H1 (cell line): Measurements from ENCODE around the gene HORMAD2. TPM values are rescaled to one million over a fixed set of nuclear protein-coding genes. Genes with fewer than 3 reads are reported as not detected.
A peak's percentile ranks its signal among the peaks of the same experiment; 100 is the strongest.

Experiments used
- CTCF ChIA-PET: fragments of 300-600 bp; sonication (Branson Sonifier 250); formaldehyde crosslinking; loops from one replicate; lab custom pipeline; 2021; ENCODE audit not compliant: partially characterized antibody; lab: Charles Lee
- POLR2A ChIA-PET: fragments of 300-600 bp; sonication (Branson Sonifier 250); formaldehyde crosslinking; loops from one replicate; lab custom pipeline; 2021; ENCODE audit warnings: inconsistent platforms; ENCODE audit not compliant: partially characterized antibody; lab: Charles Lee
- DNase-seq, 2 experiments: peaks; one replicate each; pipeline versions ENCODE4 v3.0.0 to v3.0.0-alpha.2; 2010 to 2022; ENCODE audit warnings: low spot score in 2 of 2, low read depth in 1 of 2, mixed read lengths in 1 of 2
- FAIRE-seq: peaks from 2 replicates; lab custom pipeline; 2011; peaks lifted over from hg19 to GRCh38; lab: Jason Lieb, UNC
- H2AFZ ChIP-seq: 2 replicates; pipeline ENCODE4 v1.8.1; 2012; ENCODE audit warnings: low read length, inconsistent platforms
- H2AK5ac ChIP-seq: 2 replicates; pipeline ENCODE4 v1.6.1; 2013; ENCODE audit warnings: low read depth, low read length
- H2BK120ac ChIP-seq: replicated peaks from 2 replicates; pipeline ENCODE3; 2013; ENCODE audit warnings: low read depth, low read length, inconsistent platforms
- H2BK12ac ChIP-seq: 2 replicates; pipeline ENCODE4 v1.6.1; 2013; ENCODE audit warnings: low read depth, low read length
- H2BK15ac ChIP-seq: 2 replicates; pipeline ENCODE4 v1.6.1; 2013; ENCODE audit warnings: low read length
- H2BK20ac ChIP-seq: 2 replicates; pipeline ENCODE4 v1.6.1; 2013; ENCODE audit warnings: low read length
- H2BK5ac ChIP-seq: 2 replicates; pipeline ENCODE4 v1.6.1; 2013; ENCODE audit warnings: low read depth, low read length
- H3K14ac ChIP-seq: 2 replicates; pipeline ENCODE4 v1.6.1; 2013; ENCODE audit warnings: inconsistent platforms; ENCODE audit not compliant: insufficient read length
- H3K18ac ChIP-seq: 2 replicates; pipeline ENCODE4 v1.6.1; 2013; ENCODE audit warnings: low read length; ENCODE audit errors: extremely low read depth
- H3K23ac ChIP-seq: 2 replicates; pipeline ENCODE4 v1.6.1; 2013; ENCODE audit warnings: inconsistent platforms; ENCODE audit not compliant: insufficient read length
- H3K23me2 ChIP-seq: 2 replicates; pipeline ENCODE4 v1.6.1; 2013; ENCODE audit warnings: low read depth, low read length
- H3K27ac ChIP-seq: 2 replicates; pipeline ENCODE4 v1.6.1; 2011; ENCODE audit warnings: low read depth, low read length, inconsistent platforms
- H3K27me3 ChIP-seq, 4 experiments: replicated peaks in 1 of 4; 1 replicate in 1 of 4; 2 replicates in 3 of 4; pipeline versions ENCODE4 v1.6.1 to v1.8.1; 2011 to 2013; ENCODE audit warnings: low read length in 3 of 4, mild to moderate bottlenecking in 3 of 4, inconsistent platforms in 2 of 4, mixed read lengths in 2 of 4, moderate library complexity in 1 of 4; ENCODE audit not compliant: control insufficient read depth in 3 of 4, insufficient read depth in 3 of 4; ENCODE audit errors: extremely low read depth in 1 of 4
- H3K36me3 ChIP-seq, 4 experiments: 2 replicates each; pipeline versions ENCODE4 v1.6.1 to v1.8.1; 2011 to 2013; ENCODE audit warnings: mild to moderate bottlenecking in 4 of 4, low read length in 3 of 4, moderate library complexity in 2 of 4, control low read depth in 1 of 4, inconsistent platforms in 1 of 4; ENCODE audit not compliant: insufficient read depth in 4 of 4, control insufficient read depth in 2 of 4
- H3K4ac ChIP-seq: replicated peaks from 2 replicates; pipeline ENCODE3; 2013; ENCODE audit warnings: low read length, low read depth, mixed read lengths, inconsistent platforms; ENCODE audit not compliant: insufficient read length
- H3K4me1 ChIP-seq, 4 experiments: replicated peaks in 1 of 4; 1 replicate in 1 of 4; 2 replicates in 3 of 4; pipeline versions ENCODE4 v1.6.1 to v1.8.1; 2011 to 2013; ENCODE audit warnings: low read length in 3 of 4, inconsistent platforms in 2 of 4, mixed read lengths in 1 of 4; ENCODE audit not compliant: insufficient read depth in 4 of 4, control insufficient read depth in 3 of 4
- H3K4me2 ChIP-seq, 2 experiments: 2 replicates each; pipeline versions ENCODE4 v1.6.1 to v1.8.1; 2011 to 2013; ENCODE audit warnings: low read depth in 2 of 2, low read length in 2 of 2, control low read depth in 1 of 2, inconsistent platforms in 1 of 2, mild to moderate bottlenecking in 1 of 2; ENCODE audit not compliant: insufficient read depth in 1 of 2
- H3K4me3 ChIP-seq, 4 experiments: fragments of 200-600, 300-600 bp in 1 of 4; sonication (generic), shearing (Covaris generic), sonication (Bioruptor Twin) in 1 of 4; 2 replicates each; pipeline versions ENCODE4 v1.5.1 to v1.8.1; 2011 to 2016; ENCODE audit warnings: low read length in 4 of 4, low read depth in 3 of 4, control low read depth in 2 of 4, inconsistent platforms in 2 of 4, mild to moderate bottlenecking in 2 of 4, mixed read lengths in 1 of 4, moderate library complexity in 1 of 4; ENCODE audit not compliant: insufficient read depth in 2 of 4; ENCODE audit errors: extremely low read depth in 1 of 4
- H3K56ac ChIP-seq: replicated peaks from 2 replicates; pipeline ENCODE3; 2013; ENCODE audit warnings: low read depth, mild to moderate bottlenecking, mixed read lengths, low read length, inconsistent platforms; ENCODE audit not compliant: insufficient read length
- H3K79me1 ChIP-seq: 2 replicates; pipeline ENCODE4 v1.6.1; 2013; ENCODE audit warnings: low read depth, low read length, control low read depth
- H3K79me2 ChIP-seq, 2 experiments: 2 replicates each; pipeline versions ENCODE4 v1.6.1 to v1.8.1; 2012 to 2013; ENCODE audit warnings: low read length in 2 of 2, mild to moderate bottlenecking in 2 of 2, inconsistent platforms in 1 of 2; ENCODE audit not compliant: insufficient read depth in 2 of 2, control insufficient read depth in 1 of 2
- H3K9ac ChIP-seq, 4 experiments: replicated peaks in 1 of 4; 1 replicate in 1 of 4; 2 replicates in 3 of 4; pipeline versions ENCODE4 v1.6.1 to v1.8.1; 2011 to 2013; ENCODE audit warnings: low read depth in 3 of 4, low read length in 3 of 4, control low read depth in 2 of 4, mild to moderate bottlenecking in 2 of 4, moderate library complexity in 2 of 4, inconsistent platforms in 1 of 4; ENCODE audit errors: extremely low read depth in 1 of 4
- H3K9me3 ChIP-seq, 2 experiments: 2 replicates each; pipeline versions ENCODE4 v1.6.1 to v1.8.1; 2012 to 2013; ENCODE audit warnings: mild to moderate bottlenecking in 2 of 2, moderate library complexity in 2 of 2, control low read depth in 1 of 2, inconsistent platforms in 1 of 2, low read depth in 1 of 2, low read length in 1 of 2, mixed read lengths in 1 of 2; ENCODE audit not compliant: insufficient read depth in 2 of 2
- H4K20me1 ChIP-seq, 2 experiments: replicated peaks in 1 of 2; 2 replicates each; pipeline versions ENCODE3 to v1.8.1; 2011 to 2013; ENCODE audit warnings: inconsistent platforms in 2 of 2, low read length in 2 of 2, mild to moderate bottlenecking in 1 of 2; ENCODE audit not compliant: insufficient read depth in 2 of 2, control insufficient read depth in 1 of 2
- H4K5ac ChIP-seq: 2 replicates; pipeline ENCODE4 v1.6.1; 2013; ENCODE audit warnings: low read length, low read depth, mixed read lengths, inconsistent platforms; ENCODE audit not compliant: insufficient read length
- H4K8ac ChIP-seq: 2 replicates; pipeline ENCODE4 v1.8.0; 2013; ENCODE audit warnings: mild to moderate bottlenecking, moderate library complexity, low read length, inconsistent platforms; ENCODE audit not compliant: insufficient read depth; ENCODE audit errors: extremely low read depth
- H4K91ac ChIP-seq: replicated peaks from 2 replicates; pipeline ENCODE3; 2013; ENCODE audit warnings: low read length, mixed read lengths, inconsistent platforms; ENCODE audit not compliant: insufficient read length
- JUND ChIP-seq: IDR thresholded peaks from 2 replicates; pipeline ENCODE4 v1.6.1; 2011; ENCODE audit warnings: mild to moderate bottlenecking, improper control_type of control experiment, low read length
- KDM5A ChIP-seq: fragments of 200-600 bp; IDR thresholded peaks from 2 replicates; pipeline ENCODE4 v1.7.1; 2012; ENCODE audit warnings: mild to moderate bottlenecking, low read length, inconsistent platforms, mixed read lengths
- POU5F1 ChIP-seq: IDR thresholded peaks from 2 replicates; pipeline ENCODE4 v1.6.1; 2011; ENCODE audit warnings: low read depth, mild to moderate bottlenecking, low read length, moderate library complexity
- TBP ChIP-seq: IDR thresholded peaks from 2 replicates; pipeline ENCODE4 v1.6.1; 2011; ENCODE audit warnings: low read depth, low read length, improper control_type of control experiment
- ZNF274 ChIP-seq: IDR thresholded peaks from 2 replicates; pipeline ENCODE4 v1.7.0; 2012; ENCODE audit warnings: low read length, borderline replicate concordance; ENCODE audit errors: extremely low read depth
- polyA plus RNA-seq, 7 experiments: library from polyadenylated mRNA; depleted of rRNA in 3 of 7; stranded (reverse) in 5 of 7; unstranded in 2 of 7; fragments of >200 nt in 5 of 7; fragments of 200-250 nt in 2 of 7; gene quantifications; 1 replicate in 5 of 7; 2 replicates in 1 of 7; 4 replicates in 1 of 7; pipeline versions ENCODE4 v1.2.1 to v1.2.3, GENCODE V29; 2011 to 2013; ENCODE audit warnings: missing spikeins in 2 of 7, mixed read lengths in 2 of 7
- total RNA-seq: library from RNA; stranded (reverse); fragmentation: NEBNext Ultra II Directional; extraction: Animal tissue kit (Norgen Biotek cat#: 25700); gene quantifications from 2 replicates; pipeline ENCODE4 v1.2.1, GENCODE V29; 2021

Gene HORMAD2
- total and polyA plus RNA-seq, 2 of the 8 experiments (the other 6 are each of a cell fraction or from before 2014, with no cell fraction given): 0.03 TPM; not detected in 1

- Histone ChIP-seq H2BK120ac (peak overlapping the region; percentile 77), H3K4me1 (peaks cover 6 to 18% (median 11%) of the 10 kb centered on the region in 4 experiments; a peak in 6 of 7 replicates), H4K5ac (no peak overlapping the region), H2BK12ac (0 out of 2 replicates have a peak overlapping the region, but pooled peaks have one; percentile 96), H2BK5ac (peak overlapping the region; percentile 71; the same call in 1 of the 2 replicates), H3K18ac (peak overlapping the region; percentile 42; the same call in 1 of the 2 replicates), H4K20me1 (no peaks in the 10 kb centered on the region), H3K27ac (no peak overlapping the region), H3K23me2 (no peaks in the 10 kb centered on the region), H3K79me2 (no peaks in the 10 kb centered on the region), H2BK15ac (no peak overlapping the region), H3K4me2 (no peak overlapping the region; a peak in 1 of 4 replicates), H3K9me3 (no peaks in the 10 kb centered on the region), H3K4me3 (no peak overlapping the region), H3K9ac (no peak overlapping the region), H3K14ac (no peak overlapping the region), H3K27me3 (no peaks in the 10 kb centered on the region; a peak in 1 of 7 replicates), H3K23ac (no peak overlapping the region), H4K8ac (no peak overlapping the region), H3K4ac (peak overlapping the region; percentile 58), H3K79me1 (no peaks in the 10 kb centered on the region), H2AFZ (no peak overlapping the region), H3K56ac (peak overlapping the region; percentile 33), H2BK20ac (no peak overlapping the region), H4K91ac (no peak overlapping the region), H2AK5ac (peak overlapping the region; percentile 93; the same call in 1 of the 2 replicates), H3K36me3 (no peaks in the 10 kb centered on the region)
- DNase-seq (no peak), FAIRE-seq (no peak)
- ChIA-PET CTCF (interaction anchor here (0.6 kb wide), 1 partner anchor 150 kb away, joined by 4 read pairs; no protein-coding TSS in a partner anchor), POLR2A (interaction anchor here (1.1 to 2.2 kb wide), 2 partner anchors 12 to 15 kb away, joined by 5 to 12 read pairs; no protein-coding TSS in a partner anchor)
- TF ChIP-seq JUND: no peak
- no peak for TF ChIP-seq KDM5A
- no peak for TF ChIP-seq TBP
- no peak for TF ChIP-seq ZNF274
- TF ChIP-seq POU5F1: no peak
These were observed 117.1 kb downstream of the HORMAD2 start for GRCh38 chr22:30197389-30197788.
